Ovary (tissue), 9 donors: ENCODE data around the gene CEBPE. TPM values are rescaled to one million over a fixed set of nuclear protein-coding genes. Genes with fewer than 3 reads are reported as not detected.

Experiments
- DNase-seq, 5 donors: peaks; one replicate each; pipeline ENCODE4 v3.0.0-alpha.2; 2019 to 2020
- H3K27ac ChIP-seq, 2 donors: fragments of 200-600 bp; one replicate each; pipeline versions ENCODE4 v1.5.1 to v1.8.0; 2019 to 2022
- H3K27me3 ChIP-seq: fragments of 200-600 bp; one replicate; pipeline ENCODE4 v1.8.0; 2022
- H3K36me3 ChIP-seq: fragments of 200-600 bp; sonication (generic); one replicate; pipeline ENCODE4 v1.5.1; 2019
- H3K4me1 ChIP-seq: one replicate; pipeline ENCODE4 v1.8.1; 2013; ENCODE audit warnings: mild to moderate bottlenecking, moderate library complexity; ENCODE audit not compliant: insufficient read depth
- H3K4me3 ChIP-seq: fragments of 200-600 bp; sonication (generic); one replicate; pipeline ENCODE4 v1.5.1; 2017
- H3K9me3 ChIP-seq, 2 donors: fragments of 200-600 bp in 1 of 2; sonication (generic) in 1 of 2; one replicate each; pipeline versions ENCODE4 v1.5.1 to v1.8.1; 2013 to 2019; ENCODE audit warnings: mild to moderate bottlenecking in 1 of 2, moderate library complexity in 1 of 2
- CTCF ChIP-seq, 3 donors: fragments of 450-650 bp in 2 of 3; fragments of 200-600 bp in 1 of 3; IDR thresholded peaks; one replicate each; pipeline versions ENCODE4 v1.5.1 to v1.8.0; 2016 to 2022; ENCODE audit warnings: antibody characterized with exemption in 3 of 3, mild to moderate bottlenecking in 1 of 3
- EP300 ChIP-seq: sonication (generic); formaldehyde crosslinking; IDR thresholded peaks from one replicate; pipeline ENCODE4 v1.6.1; 2017; ENCODE audit warnings: antibody characterized with exemption
- POLR2A ChIP-seq: fragments of 450-650 bp; IDR thresholded peaks from one replicate; pipeline ENCODE4 v1.6.1; 2017; ENCODE audit warnings: antibody characterized with exemption, mild to moderate bottlenecking, moderate library complexity
- WGBS, 3 donors: extraction: QIAGEN DNeasy Blood & Tissue Kit in 1 of 3; methylation state at CpG; one replicate each; pipeline versions ENCODE4 v1.1.5 to v1.1.7; 2013 to 2017; 5-methylcytosine and 5-hydroxymethylcytosine counted together
- intact Hi-C, 4 donors: fragments of 100-400 bp; cut with DNase I; formaldehyde crosslinking; loops; one replicate each; pipeline versions ENCODE4 v1.11.0 to v1.15.1; 2022 to 2023
- polyA plus RNA-seq, 2 donors: library from polyadenylated mRNA; stranded (reverse); fragments of 200-250 nt in 1 of 2; fragments of 350-450 nt in 1 of 2; fragmentation: Illumina TruSeq in 1 of 2; extraction: RNeasy Lipid Tissue Mini Kit (QIAGEN cat#74804) in 1 of 2; gene quantifications; one replicate each; pipeline ENCODE4 v1.2.3, GENCODE V29; 2013 to 2014
- total RNA-seq, 7 donors: library from RNA; depleted of rRNA in 2 of 7; stranded (reverse); fragments of >200 nt in 2 of 7; fragmentation: NEBNext Ultra II Directional in 3 of 7; extraction: Animal tissue kit (Norgen Biotek cat#: 25700) in 3 of 7; gene quantifications; one replicate each; pipeline versions ENCODE4 v1.1.0 to v1.2.4, GENCODE V29; 2016 to 2023
- donor health status: DM: no; HTN: no; CAD: no; lungs with moderate emphysema.
- donor health status: DM: no; HTN: no; CAD: no.
- donor health status: Bipolar disorder and iron deficiency.
- donor health status: DM: yes; HTN: yes; CAD: no.
- donor health status: DM: no; HTN: no; CAD: no.
- donor health status: DM: yes; HTN: yes; CAD: no.

The CEBPE gene
- total and polyA plus RNA-seq, 9 donors: 0.04 TPM; not detected in 8

GRCh38 chr14:23076785-23077408 lies 42.2 kb downstream of the CEBPE start:
- TF ChIP-seq POLR2A (no peak), CTCF (IDR thresholded peaks at IDR 0.05) (peak in 2 of 3 donors; percentile 9 to 14)
- Histone ChIP-seq H3K4me3 (no peak overlapping the region), H3K4me1 (peaks cover 5% of the 10 kb centered on the region), H3K9me3 (no peaks in the 10 kb centered on the region), H3K36me3 (no peaks in the 10 kb centered on the region), H3K27ac (no peak overlapping the region), H3K27me3 (no peaks in the 10 kb centered on the region)
- no peak for DNase-seq
- intact Hi-C loops: no loop called here
- 60 to 65% (median 61%) methylated on average over 5 of the region's 5 CpGs for WGBS, 3 donors

GRCh38 chr14:23074906-23075305 lies 44.1 kb downstream of the CEBPE start:
- Histone ChIP-seq H3K27me3 (no peaks in the 10 kb centered on the region), H3K27ac (no peak overlapping the region), H3K4me3 (no peak overlapping the region), H3K4me1 (peaks cover 9% of the 10 kb centered on the region), H3K36me3 (no peaks in the 10 kb centered on the region), H3K9me3 (no peaks in the 10 kb centered on the region)
- DNase-seq: no peak
- intact Hi-C loops: no loop called here
- TF ChIP-seq EP300 (no peak), POLR2A (no peak), CTCF (IDR thresholded peaks at IDR 0.05) (no peak)
- 89 to 94% (median 89%) methylated on average over 1 of the region's 1 CpG for WGBS, 3 donors

GRCh38 chr14:23071921-23072539 lies 47.0 kb downstream of the CEBPE start:
- Histone ChIP-seq H3K36me3 (no peaks in the 10 kb centered on the region), H3K27ac (peak overlapping the region; percentile 66 to 68), H3K9me3 (no peaks in the 10 kb centered on the region), H3K27me3 (no peaks in the 10 kb centered on the region), H3K4me1 (peaks cover 9% of the 10 kb centered on the region), H3K4me3 (no peak overlapping the region)
- WGBS, 3 donors: 23 to 30% (median 25%) methylated on average over 5 of the region's 5 CpGs
- intact Hi-C loops: no loop called here
- TF ChIP-seq POLR2A (no peak), EP300 (no peak), CTCF (IDR thresholded peaks at IDR 0.05) (no peak)
- DNase-seq: peak in 1 of 5 donors; percentile 28

GRCh38 chr14:23071244-23071920 lies 47.7 kb downstream of the CEBPE start:
- no peaks in the 10 kb centered on the region for H3K36me3 ChIP-seq
- peak overlapping the region; percentile 48 for H3K4me3 ChIP-seq
- 0 to 1% (median 1%) methylated on average over 14 of the region's 14 CpGs for WGBS, 3 donors
- TF ChIP-seq POLR2A (no peak), CTCF (IDR thresholded peaks at IDR 0.05) (no peak), EP300 (no peak)
- no peaks in the 10 kb centered on the region for H3K9me3 ChIP-seq
- peaks cover 9% of the 10 kb centered on the region for H3K4me1 ChIP-seq
- no peaks in the 10 kb centered on the region for H3K27me3 ChIP-seq
- intact Hi-C loops: no loop called here
- peak overlapping the region; percentile 66 to 68 for H3K27ac ChIP-seq
- peak; percentile 80 to 85 (median 83) for DNase-seq
